ENCODE measurements around the gene SLC38A2. TPM values are rescaled to one million over a fixed set of nuclear protein-coding genes. Genes with fewer than 3 reads are reported as not detected.

The SLC38A2 gene
- total RNA-seq, 1 donor from 2014 or later: 421 TPM

- H3K27me3 ChIP-seq (ENCODE audit: insufficient read depth, low read length): no peaks in the 10 kb centered on the region
- no peak overlapping the region for H2AFZ ChIP-seq (ENCODE audit: low read depth, low read length)
- Mint-ChIP-seq H3K27me3 (ENCODE audit: low read depth, unreplicated experiment) (no peaks in the 10 kb centered on the region), H3K4me3 (ENCODE audit: unreplicated experiment) (no peak overlapping the region), H3K4me1 (ENCODE audit: low read depth, unreplicated experiment) (peaks cover 40% of the 10 kb centered on the region), H3K27ac (ENCODE audit: unreplicated experiment) (peak overlapping the region; percentile 86), H3K9me3 (ENCODE audit: unreplicated experiment) (peaks cover 9% of the 10 kb centered on the region), H3K36me3 (ENCODE audit: low read depth, unreplicated experiment) (peaks cover 4% of the 10 kb centered on the region)
- H3K27ac ChIP-seq (ENCODE audit: low read depth, low read length): peak overlapping the region; percentile 81
- peaks cover 49% of the 10 kb centered on the region for H3K4me1 ChIP-seq (ENCODE audit: insufficient read depth, low read length)
- no peaks in the 10 kb centered on the region for H4K20me1 ChIP-seq (ENCODE audit: insufficient read depth, low read length)
- no peaks in the 10 kb centered on the region for H3K79me2 ChIP-seq (ENCODE audit: insufficient read depth, low read length)
- TF ChIP-seq EZH2 (IDR thresholded peaks at IDR 0.05; ENCODE audit: insufficient read depth, low read length) (no peak), CTCF (IDR thresholded peaks at IDR 0.05; ENCODE audit: insufficient read depth, low read depth, low read length) (no peak)
- no peaks in the 10 kb centered on the region for H3K36me3 ChIP-seq (ENCODE audit: insufficient read depth, low read length)
- peak overlapping the region; percentile 66 for H3K9ac ChIP-seq (ENCODE audit: low read length)
- FAIRE-seq (no peak), DNase-seq (ENCODE audit: low read depth) (peak; percentile 53)
- no peak overlapping the region for H3K4me3 ChIP-seq (ENCODE audit: insufficient read depth, low read depth, low read length)
- no peaks in the 10 kb centered on the region for H3K9me3 ChIP-seq (ENCODE audit: insufficient read depth, low read depth, low read length)
- peak overlapping the region; percentile 65 for H3K4me2 ChIP-seq (ENCODE audit: low read length)
Observed at GRCh38 chr12:46402941-46403718, 30.6 kb upstream of the SLC38A2 start.

GRCh38 chr12:46402451-46402850, 29.9 kb upstream of the SLC38A2 start:
- peaks cover 49% of the 10 kb centered on the region for H3K4me1 ChIP-seq (ENCODE audit: insufficient read depth, low read length)
- peaks cover 4% of the 10 kb centered on the region for H3K36me3 Mint-ChIP-seq (ENCODE audit: low read depth, unreplicated experiment)
- peak overlapping the region; percentile 86 for H3K27ac Mint-ChIP-seq (ENCODE audit: unreplicated experiment)
- peak overlapping the region; percentile 81 for H3K27ac ChIP-seq (ENCODE audit: low read depth, low read length)
- peak overlapping the region; percentile 66 for H3K9ac ChIP-seq (ENCODE audit: low read length)
- no peak overlapping the region for H3K4me3 ChIP-seq (ENCODE audit: insufficient read depth, low read depth, low read length)
- H3K27me3 ChIP-seq (ENCODE audit: insufficient read depth, low read length): no peaks in the 10 kb centered on the region
- H3K9me3 ChIP-seq (ENCODE audit: insufficient read depth, low read depth, low read length): no peaks in the 10 kb centered on the region
- peak; percentile 97 for DNase-seq (ENCODE audit: low read depth)
- H3K4me3 Mint-ChIP-seq (ENCODE audit: unreplicated experiment): no peak overlapping the region
- no peak overlapping the region for H2AFZ ChIP-seq (ENCODE audit: low read depth, low read length)
- H3K79me2 ChIP-seq (ENCODE audit: insufficient read depth, low read length): no peaks in the 10 kb centered on the region
- H3K9me3 Mint-ChIP-seq (ENCODE audit: unreplicated experiment): peaks cover 9% of the 10 kb centered on the region
- TF ChIP-seq CTCF (IDR thresholded peaks at IDR 0.05; ENCODE audit: insufficient read depth, low read depth, low read length) (no peak), EZH2 (IDR thresholded peaks at IDR 0.05; ENCODE audit: insufficient read depth, low read length) (no peak)
- no peak for FAIRE-seq
- peaks cover 40% of the 10 kb centered on the region for H3K4me1 Mint-ChIP-seq (ENCODE audit: low read depth, unreplicated experiment)
- no peaks in the 10 kb centered on the region for H3K36me3 ChIP-seq (ENCODE audit: insufficient read depth, low read length)
- H4K20me1 ChIP-seq (ENCODE audit: insufficient read depth, low read length): no peaks in the 10 kb centered on the region
- peak overlapping the region; percentile 65 for H3K4me2 ChIP-seq (ENCODE audit: low read length)
- no peaks in the 10 kb centered on the region for H3K27me3 Mint-ChIP-seq (ENCODE audit: low read depth, unreplicated experiment)

DNA sequence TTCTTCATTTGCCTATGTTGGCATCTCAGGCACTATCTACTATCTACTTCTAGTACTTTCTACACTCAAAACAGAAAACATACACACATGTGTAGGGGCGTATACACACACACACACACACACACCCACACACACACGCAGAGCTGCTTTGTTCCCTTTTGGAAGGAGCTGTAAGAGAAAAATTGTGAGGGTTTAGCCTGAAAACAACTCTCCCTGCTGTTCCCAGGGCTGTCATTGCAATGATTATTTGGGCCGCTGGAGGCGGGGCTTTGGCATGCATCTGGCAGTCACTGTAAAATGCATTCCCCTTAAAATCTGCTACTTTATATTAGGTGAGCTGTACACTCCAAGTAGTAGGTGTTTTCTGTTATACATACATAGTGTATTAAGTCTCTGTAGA, 29.1 kb upstream of the SLC38A2 start:
- H3K27me3 Mint-ChIP-seq (ENCODE audit: low read depth, unreplicated experiment): no peaks in the 10 kb centered on the region
- no peak overlapping the region for H2AFZ ChIP-seq (ENCODE audit: low read depth, low read length)
- peaks cover 4% of the 10 kb centered on the region for H3K36me3 Mint-ChIP-seq (ENCODE audit: low read depth, unreplicated experiment)
- H3K79me2 ChIP-seq (ENCODE audit: insufficient read depth, low read length): no peaks in the 10 kb centered on the region
- peaks cover 37% of the 10 kb centered on the region for H3K4me1 Mint-ChIP-seq (ENCODE audit: low read depth, unreplicated experiment)
- H3K27ac ChIP-seq (ENCODE audit: low read depth, low read length): peak overlapping the region; percentile 66
- TF ChIP-seq EZH2 (IDR thresholded peaks at IDR 0.05; ENCODE audit: insufficient read depth, low read length) (no peak), CTCF (IDR thresholded peaks at IDR 0.05; ENCODE audit: insufficient read depth, low read depth, low read length) (no peak)
- peak overlapping the region; percentile 65 for H3K4me2 ChIP-seq (ENCODE audit: low read length)
- peaks cover 47% of the 10 kb centered on the region for H3K4me1 ChIP-seq (ENCODE audit: insufficient read depth, low read length)
- H3K27me3 ChIP-seq (ENCODE audit: insufficient read depth, low read length): no peaks in the 10 kb centered on the region
- H4K20me1 ChIP-seq (ENCODE audit: insufficient read depth, low read length): no peaks in the 10 kb centered on the region
- peaks cover 9% of the 10 kb centered on the region for H3K9me3 Mint-ChIP-seq (ENCODE audit: unreplicated experiment)
- H3K9ac ChIP-seq (ENCODE audit: low read length): peak overlapping the region; percentile 22
- no peak overlapping the region for H3K27ac Mint-ChIP-seq (ENCODE audit: unreplicated experiment)
- DNase-seq (ENCODE audit: low read depth) (peak; percentile 61), FAIRE-seq (no peak)
- no peak overlapping the region for H3K4me3 ChIP-seq (ENCODE audit: insufficient read depth, low read depth, low read length)
- no peaks in the 10 kb centered on the region for H3K9me3 ChIP-seq (ENCODE audit: insufficient read depth, low read depth, low read length)
- no peak overlapping the region for H3K4me3 Mint-ChIP-seq (ENCODE audit: unreplicated experiment)
- H3K36me3 ChIP-seq (ENCODE audit: insufficient read depth, low read length): no peaks in the 10 kb centered on the region
